Stimulated activated naive CD8-positive, alpha-beta T cell treated with anti-CD3 and anti-CD28 coated beads, Interleukin-15, Interleukin-2, amounts not matched to agents 100 ng/mL and 50 ng/mL, for 24 hours (primary cell): ENCODE measurements around the gene SIT1.

Experiments
- H3K27ac Mint-ChIP-seq: one replicate; pipeline ENCODE4 v1.8.0; 2021; ENCODE audit warnings: mild to moderate bottlenecking, mixed read lengths
- H3K27me3 Mint-ChIP-seq: one replicate; pipeline ENCODE4 v1.8.0; 2021; ENCODE audit warnings: mixed read lengths
- H3K36me3 Mint-ChIP-seq: one replicate; pipeline ENCODE4 v1.8.0; 2021; ENCODE audit warnings: low read depth, mixed read lengths
- H3K4me1 Mint-ChIP-seq: one replicate; pipeline ENCODE4 v1.8.0; 2021; ENCODE audit warnings: low read depth, mixed read lengths
- H3K4me3 Mint-ChIP-seq: one replicate; pipeline ENCODE4 v1.8.0; 2021; ENCODE audit warnings: mild to moderate bottlenecking, mixed read lengths
- H3K9me3 Mint-ChIP-seq: one replicate; pipeline ENCODE4 v1.8.0; 2021; ENCODE audit warnings: mixed read lengths

SIT1 gene

GRCh38 chr9:35687306-35687705, 36.6 kb upstream of the SIT1 start:
- Mint-ChIP-seq H3K4me1 (peaks cover 32% of the 10 kb centered on the region), H3K9me3 (no peaks in the 10 kb centered on the region), H3K36me3 (no peaks in the 10 kb centered on the region), H3K27me3 (no peaks in the 10 kb centered on the region), H3K4me3 (no peak overlapping the region), H3K27ac (no peak overlapping the region)

GRCh38 chr9:35686222-35687203, 35.8 kb upstream of the SIT1 start:
- H3K27me3 Mint-ChIP-seq = no peaks in the 10 kb centered on the region
- H3K4me1 Mint-ChIP-seq = peaks cover 27% of the 10 kb centered on the region
- H3K4me3 Mint-ChIP-seq = no peak overlapping the region

GRCh38 chr9:35685506-35685905, 34.8 kb upstream of the SIT1 start:
- H3K27ac Mint-ChIP-seq = no peak overlapping the region
- H3K27me3 Mint-ChIP-seq = no peaks in the 10 kb centered on the region
- H3K4me3 Mint-ChIP-seq = no peak overlapping the region
- no peaks in the 10 kb centered on the region for H3K9me3 Mint-ChIP-seq
- H3K4me1 Mint-ChIP-seq = peaks cover 18% of the 10 kb centered on the region
- no peaks in the 10 kb centered on the region for H3K36me3 Mint-ChIP-seq

More at GRCh38 chr9:35686222-35687203, 35.8 kb upstream of the SIT1 start:
- no peaks in the 10 kb centered on the region for H3K36me3 Mint-ChIP-seq
- no peaks in the 10 kb centered on the region for H3K9me3 Mint-ChIP-seq
- H3K27ac Mint-ChIP-seq = no peak overlapping the region

- Mint-ChIP-seq H3K4me1 (peaks cover 18% of the 10 kb centered on the region), H3K4me3 (no peak overlapping the region), H3K36me3 (no peaks in the 10 kb centered on the region), H3K9me3 (no peaks in the 10 kb centered on the region), H3K27me3 (no peaks in the 10 kb centered on the region), H3K27ac (no peak overlapping the region)
These were observed 34.2 kb upstream of the SIT1 start for GRCh38 chr9:35684921-35685320.

- Mint-ChIP-seq H3K36me3 (no peaks in the 10 kb centered on the region), H3K4me1 (peaks cover 8% of the 10 kb centered on the region), H3K9me3 (no peaks in the 10 kb centered on the region), H3K4me3 (no peak overlapping the region), H3K27me3 (no peaks in the 10 kb centered on the region), H3K27ac (no peak overlapping the region)
These were observed 32.6 kb upstream of the SIT1 start for GRCh38 chr9:35683323-35683722.

GRCh38 chr9:35682520-35683315, 32.0 kb upstream of the SIT1 start:
- Mint-ChIP-seq H3K4me3 (no peak overlapping the region), H3K27ac (no peak overlapping the region), H3K4me1 (peaks cover 4% of the 10 kb centered on the region), H3K9me3 (no peaks in the 10 kb centered on the region), H3K27me3 (no peaks in the 10 kb centered on the region), H3K36me3 (no peaks in the 10 kb centered on the region)

GRCh38 chr9:35682051-35682450, 31.3 kb upstream of the SIT1 start:
- Mint-ChIP-seq H3K4me3 (no peak overlapping the region), H3K36me3 (no peaks in the 10 kb centered on the region), H3K9me3 (no peaks in the 10 kb centered on the region), H3K27me3 (no peaks in the 10 kb centered on the region), H3K27ac (no peak overlapping the region), H3K4me1 (no peaks in the 10 kb centered on the region)

GRCh38 chr9:35681341-35682002, 30.7 kb upstream of the SIT1 start:
- Mint-ChIP-seq H3K4me1 (peaks cover under 1% of the 10 kb centered on the region), H3K4me3 (no peak overlapping the region), H3K27ac (no peak overlapping the region), H3K27me3 (peaks cover 1% of the 10 kb centered on the region), H3K36me3 (no peaks in the 10 kb centered on the region), H3K9me3 (no peaks in the 10 kb centered on the region)

- Mint-ChIP-seq H3K27me3 (peaks cover 3% of the 10 kb centered on the region), H3K4me3 (no peak overlapping the region)
These were observed 29.8 kb upstream of the SIT1 start for GRCh38 chr9:35680331-35681105.

GRCh38 chr9:35679766-35680330, 29.1 kb upstream of the SIT1 start:
- no peak overlapping the region for H3K4me3 Mint-ChIP-seq
- peaks cover 3% of the 10 kb centered on the region for H3K27me3 Mint-ChIP-seq
- no peaks in the 10 kb centered on the region for H3K9me3 Mint-ChIP-seq
- no peaks in the 10 kb centered on the region for H3K36me3 Mint-ChIP-seq
- H3K27ac Mint-ChIP-seq = no peak overlapping the region
- peaks cover 8% of the 10 kb centered on the region for H3K4me1 Mint-ChIP-seq

More at GRCh38 chr9:35680331-35681105, 29.8 kb upstream of the SIT1 start:
- H3K27ac Mint-ChIP-seq = no peak overlapping the region
- H3K9me3 Mint-ChIP-seq = no peaks in the 10 kb centered on the region
- H3K36me3 Mint-ChIP-seq = no peaks in the 10 kb centered on the region
- H3K4me1 Mint-ChIP-seq = peaks cover 5% of the 10 kb centered on the region

GRCh38 chr9:35679091-35679490, 28.4 kb upstream of the SIT1 start:
- Mint-ChIP-seq H3K9me3 (no peaks in the 10 kb centered on the region), H3K27ac (no peak overlapping the region), H3K4me1 (peaks cover 14% of the 10 kb centered on the region), H3K36me3 (no peaks in the 10 kb centered on the region), H3K27me3 (peaks cover 10% of the 10 kb centered on the region), H3K4me3 (no peak overlapping the region)

GRCh38 chr9:35675732-35676392, 25.1 kb upstream of the SIT1 start:
- peak overlapping the region; percentile 74 for H3K4me3 Mint-ChIP-seq
- peaks cover 10% of the 10 kb centered on the region for H3K27me3 Mint-ChIP-seq
- peaks cover 14% of the 10 kb centered on the region for H3K4me1 Mint-ChIP-seq
- peak overlapping the region; percentile 59 for H3K27ac Mint-ChIP-seq
- no peaks in the 10 kb centered on the region for H3K36me3 Mint-ChIP-seq
- no peaks in the 10 kb centered on the region for H3K9me3 Mint-ChIP-seq

GRCh38 chr9:35675204-35675603, 24.5 kb upstream of the SIT1 start:
- no peak overlapping the region for H3K27ac Mint-ChIP-seq
- H3K4me3 Mint-ChIP-seq = peak overlapping the region; percentile 74
- H3K9me3 Mint-ChIP-seq = no peaks in the 10 kb centered on the region
- peaks cover 10% of the 10 kb centered on the region for H3K27me3 Mint-ChIP-seq
- no peaks in the 10 kb centered on the region for H3K36me3 Mint-ChIP-seq
- peaks cover 14% of the 10 kb centered on the region for H3K4me1 Mint-ChIP-seq
